H1 (cell line): Measurements from ENCODE around the gene NLRP8.

ENCODE experiments used
- ATF3 ChIP-seq: IDR thresholded peaks from 2 replicates; pipeline ENCODE4 v1.6.1; 2011; ENCODE audit warnings: low read depth, mild to moderate bottlenecking, low read length; ENCODE audit not compliant: insufficient read depth
- CTCF ChIP-seq, 3 experiments: IDR thresholded peaks; 1 replicate in 2 of 3; 2 replicates in 1 of 3; pipeline versions ENCODE4 v1.5.1 to v1.6.1; 2011; ENCODE audit warnings: low read length in 3 of 3, mild to moderate bottlenecking in 3 of 3, inconsistent platforms in 2 of 3, low read depth in 1 of 3, moderate library complexity in 1 of 3; ENCODE audit not compliant: insufficient read depth in 1 of 3; ENCODE audit errors: control extremely low read depth in 1 of 3
- EP300 ChIP-seq, 2 experiments: IDR thresholded peaks; 1 replicate in 1 of 2; 2 replicates in 1 of 2; pipeline ENCODE4 v1.6.1; 2011 to 2012; ENCODE audit warnings: low read depth in 2 of 2, low read length in 2 of 2, mild to moderate bottlenecking in 2 of 2, borderline replicate concordance in 1 of 2, inconsistent platforms in 1 of 2, moderate library complexity in 1 of 2
- MAFK ChIP-seq: IDR thresholded peaks from 2 replicates; pipeline ENCODE4 v1.6.1; 2012; ENCODE audit warnings: low read depth, mild to moderate bottlenecking, improper control_type of control experiment, low read length
- POLR2A ChIP-seq, 2 experiments: IDR thresholded peaks; 1 replicate in 1 of 2; 2 replicates in 1 of 2; pipeline ENCODE4 v1.6.1; 2011; ENCODE audit warnings: low read depth in 2 of 2, low read length in 2 of 2, mild to moderate bottlenecking in 2 of 2; ENCODE audit errors: control extremely low read depth in 1 of 2
- SP1 ChIP-seq: IDR thresholded peaks from 2 replicates; pipeline ENCODE4 v1.6.1; 2011; ENCODE audit warnings: low read depth, low read length
- ZNF274 ChIP-seq: IDR thresholded peaks from 2 replicates; pipeline ENCODE4 v1.7.0; 2012; ENCODE audit warnings: low read length, borderline replicate concordance; ENCODE audit errors: extremely low read depth

GRCh38 chr19:55973982-55974381 is 26.4 kb downstream of the NLRP8 start:
- TF ChIP-seq EP300 (IDR thresholded peaks at IDR 0.05; ENCODE audit: borderline replicate concordance in 1 of 2, low read depth in 2 of 2, low read length in 2 of 2) (no peak), POLR2A (IDR thresholded peaks at IDR 0.05; ENCODE audit: control extremely low read depth in 1 of 2, low read depth in 2 of 2, low read length in 2 of 2) (no peak), ATF3 (no peak), MAFK (no peak), CTCF (IDR thresholded peaks at IDR 0.05; ENCODE audit: control extremely low read depth in 1 of 3, insufficient read depth in 1 of 3, low read depth in 1 of 3, low read length in 3 of 3) (no peak), SP1 (no peak), ZNF274 (no peak)
